GM10847 (cell line): ENCODE data around the gene TMEM130.

Experiments
- POLR2A ChIP-seq: IDR thresholded peaks from 2 replicates; pipeline ENCODE4 v1.6.1; 2011; ENCODE audit not compliant: insufficient read length; ENCODE audit errors: extremely low read depth

Gene TMEM130

DNA sequence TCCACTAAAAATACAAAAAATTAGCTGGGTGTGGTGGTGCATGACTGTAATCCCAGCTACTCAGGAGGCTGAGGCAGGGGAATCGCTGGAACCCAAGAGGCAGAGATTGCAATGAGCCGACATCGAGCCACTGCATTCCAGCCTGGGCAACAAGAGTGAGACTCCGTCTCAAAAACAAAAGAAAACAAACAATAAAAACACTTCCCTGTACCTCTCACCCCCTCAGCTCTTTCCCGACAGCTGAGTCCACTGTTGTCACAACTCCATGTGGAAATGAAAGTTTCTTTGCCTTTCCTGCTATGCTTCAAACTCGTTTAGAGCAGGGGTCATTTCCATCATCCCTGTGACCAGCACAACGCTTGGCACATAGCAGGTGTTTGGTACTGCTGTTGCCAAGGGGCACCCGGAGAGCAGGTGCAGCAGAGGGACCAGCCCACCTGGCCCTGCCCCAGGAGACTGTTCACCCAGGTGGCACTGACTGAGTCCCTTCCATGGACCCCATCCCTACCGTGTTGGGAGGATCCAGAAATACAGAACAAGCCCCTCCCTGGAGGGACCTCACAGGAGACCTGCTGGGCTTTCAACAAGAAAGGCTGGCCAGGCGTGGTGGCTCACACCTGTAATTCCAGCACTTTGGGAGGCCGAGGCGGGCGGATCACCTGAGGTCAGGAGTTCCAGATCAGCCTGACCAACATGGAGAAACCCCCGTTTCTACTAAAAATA is 4.9 kb downstream of the TMEM130 start:
- TF ChIP-seq POLR2A, result no peak

- no peak for TF ChIP-seq POLR2A
These were observed 6.2 kb downstream of the TMEM130 start for GRCh38 chr7:98863601-98864000.

DNA sequence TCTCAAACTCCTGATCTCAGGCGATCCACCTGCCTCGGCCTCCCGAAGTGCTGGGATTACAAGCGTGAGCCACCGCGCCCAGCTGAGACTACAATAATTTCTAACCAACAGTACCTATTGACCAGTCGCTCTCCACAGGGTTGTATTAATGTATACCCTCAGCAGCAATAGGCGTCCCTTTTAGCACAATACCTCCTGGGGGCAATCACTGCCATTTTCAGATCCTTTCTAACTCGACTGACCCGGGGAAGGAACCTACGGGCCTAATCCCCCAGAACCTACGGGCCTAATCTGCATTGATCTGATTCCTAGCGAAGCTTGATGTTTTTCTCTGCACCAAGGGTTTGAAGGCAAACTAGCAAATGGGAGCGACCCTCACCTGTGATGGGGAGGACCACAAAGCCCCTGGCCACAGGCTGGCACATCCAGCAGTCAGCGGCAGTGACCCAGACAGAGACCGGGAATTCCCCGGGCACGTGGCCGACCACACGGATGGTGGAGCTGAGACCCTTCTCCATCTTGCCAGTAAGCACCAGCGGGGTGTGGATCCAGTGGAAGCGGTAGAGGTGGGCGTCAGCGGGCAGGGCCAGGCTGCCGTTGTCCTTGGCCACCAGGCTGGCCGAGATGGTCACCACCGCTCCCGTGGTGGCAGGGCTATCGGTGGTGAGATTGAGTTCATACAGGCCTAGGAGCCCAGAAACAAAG is 6.9 kb downstream of the TMEM130 start:
- no peak for TF ChIP-seq POLR2A

DNA sequence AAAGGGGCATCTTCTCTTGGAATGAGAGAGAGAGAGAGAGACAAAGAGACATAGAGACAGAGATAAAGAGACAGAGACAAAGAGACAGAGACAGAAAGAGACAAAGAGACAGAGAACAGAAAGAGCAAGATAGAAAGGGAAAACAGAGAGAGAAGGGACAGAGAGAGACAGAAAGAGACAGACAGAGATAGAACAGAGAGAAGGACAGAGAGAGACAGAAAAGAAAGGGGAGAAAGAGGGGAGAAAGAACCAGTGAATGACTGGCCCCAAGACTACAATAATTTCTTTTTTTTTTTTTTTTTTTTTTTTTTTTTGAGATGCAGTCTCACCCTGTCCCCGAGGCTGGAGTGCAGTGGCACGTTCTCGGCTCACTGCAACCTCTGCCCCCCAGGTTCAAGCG is 7.6 kb downstream of the TMEM130 start:
- no peak for TF ChIP-seq POLR2A

DNA sequence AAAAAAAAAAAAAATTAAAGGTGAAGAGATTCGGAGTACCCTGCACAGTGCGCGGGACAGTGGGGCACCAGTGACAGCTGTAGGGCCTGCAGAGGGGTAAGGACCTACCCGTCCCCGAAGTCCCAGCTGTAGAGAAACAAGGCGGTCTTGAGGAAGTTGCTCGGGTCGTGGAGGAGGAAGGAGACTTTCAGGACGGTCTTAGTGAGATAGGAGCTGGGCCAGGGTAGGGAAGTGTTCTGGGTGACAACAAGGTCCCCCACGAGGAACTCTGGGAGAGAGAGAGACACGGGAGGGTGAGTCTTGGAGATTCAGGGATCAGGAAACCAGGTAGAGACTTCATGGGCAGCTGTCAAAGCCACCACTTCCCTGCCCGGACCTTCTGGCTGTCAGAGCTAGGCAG is 9.7 kb downstream of the TMEM130 start:
- no peak for TF ChIP-seq POLR2A

DNA sequence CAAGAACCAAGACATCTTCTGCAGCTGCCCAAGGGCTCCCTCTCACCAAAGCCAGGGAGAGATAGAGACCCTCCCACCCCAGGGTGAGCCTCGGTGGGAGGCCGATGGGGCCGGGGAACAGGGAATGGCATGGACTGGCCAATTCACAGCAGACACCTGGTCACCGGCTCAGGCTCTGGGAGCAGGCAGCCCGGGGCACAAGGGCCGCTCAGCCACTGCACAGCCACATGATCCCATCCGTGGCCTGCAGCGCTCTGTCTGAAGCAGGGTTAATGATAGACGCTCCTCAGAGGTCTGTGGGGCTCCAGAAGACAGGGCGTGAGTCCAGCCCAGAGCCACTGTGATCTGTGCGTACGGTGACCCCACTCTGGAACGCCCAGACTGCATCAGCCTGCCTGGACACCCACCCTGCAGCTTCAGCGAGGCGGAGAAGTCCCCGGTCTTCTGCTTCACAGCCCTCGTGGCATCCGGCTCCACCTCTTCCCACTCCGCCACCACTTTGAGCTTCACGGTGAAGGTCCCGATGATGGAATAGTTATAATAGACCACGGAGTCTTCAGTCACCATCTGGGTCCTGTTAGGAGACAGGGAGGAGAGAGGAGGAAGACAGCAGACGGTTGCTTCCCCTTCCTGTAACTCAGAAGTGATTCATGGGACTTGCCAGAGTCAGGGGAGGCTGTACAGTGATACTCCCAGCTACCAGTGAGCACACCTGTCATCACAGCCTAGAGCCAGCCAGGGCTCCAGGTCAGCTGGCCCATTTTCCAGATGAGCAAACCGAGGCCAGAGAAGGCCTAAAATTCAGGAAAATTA is 14.0 kb downstream of the TMEM130 start:
- TF ChIP-seq POLR2A, result no peak

DNA sequence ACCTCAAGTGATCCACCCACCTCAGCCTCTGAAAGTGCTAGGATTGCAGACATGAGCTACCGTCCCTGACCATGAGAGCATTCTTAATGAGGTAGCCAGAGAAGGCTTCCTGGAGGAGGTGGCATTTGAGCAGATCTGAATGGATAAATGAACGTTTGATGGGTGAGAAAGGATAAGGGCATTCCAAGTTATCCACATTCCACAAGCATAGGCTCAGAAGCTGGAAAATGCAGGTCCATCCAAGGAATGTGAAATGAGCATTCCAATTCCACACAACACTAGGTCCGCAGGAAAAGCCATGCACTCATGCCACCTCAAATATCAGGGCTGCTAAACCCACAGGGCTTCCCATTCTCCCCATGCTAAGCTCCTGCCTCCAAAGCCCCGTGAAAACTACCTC is 17.0 kb downstream of the TMEM130 start:
- TF ChIP-seq POLR2A, result no peak

- TF ChIP-seq POLR2A, result no peak
These were observed 20.9 kb downstream of the TMEM130 start for GRCh38 chr7:98848918-98849317.

- TF ChIP-seq POLR2A, result no peak
These were observed 28.4 kb downstream of the TMEM130 start for GRCh38 chr7:98841179-98841997.

GRCh38 chr7:98840722-98841121 is 29.1 kb downstream of the TMEM130 start:
- TF ChIP-seq POLR2A, result no peak

- no peak for TF ChIP-seq POLR2A
These were observed 29.7 kb downstream of the TMEM130 start for GRCh38 chr7:98840096-98840495.

GRCh38 chr7:98837630-98837972 is 32.2 kb downstream of the TMEM130 start:
- TF ChIP-seq POLR2A, result no peak

GRCh38 chr7:98836811-98837629 is 32.8 kb downstream of the TMEM130 start:
- no peak for TF ChIP-seq POLR2A

GRCh38 chr7:98834949-98835348 is 34.9 kb downstream of the TMEM130 start:
- no peak for TF ChIP-seq POLR2A
